Vagina (tissue), 2 donors: ENCODE data around the gene SERP2.

Source experiments
- CTCF ChIP-seq, 3 experiments: fragments of 450-650 bp in 2 of 3; fragments of 200-600 bp in 1 of 3; sonication (generic) in 1 of 3; IDR thresholded peaks; one replicate each; pipeline ENCODE4 v1.5.1; 2017 to 2019; ENCODE audit warnings: antibody characterized with exemption in 3 of 3, mild to moderate bottlenecking in 2 of 3, moderate library complexity in 2 of 3
- POLR2A ChIP-seq, 2 donors: fragments of 450-650 bp; IDR thresholded peaks; one replicate each; pipeline ENCODE4 v1.6.1; 2017; ENCODE audit warnings: antibody characterized with exemption in 2 of 2, mild to moderate bottlenecking in 2 of 2, moderate library complexity in 2 of 2

GRCh38 chr13:44439452-44440024 is 65.9 kb downstream of the SERP2 start:
- no peak for TF ChIP-seq CTCF (IDR thresholded peaks at IDR 0.05)
- TF ChIP-seq POLR2A (IDR thresholded peaks at IDR 0.05) = no peak
